ENCODE results near the gene TOLLIP. TPM values are rescaled to one million over a fixed set of nuclear protein-coding genes. Genes with fewer than 3 reads are reported as not detected.

The TOLLIP gene
- total RNA-seq, 2 donors from 2014 or later, result 29.6 to 41.0 TPM

DNA sequence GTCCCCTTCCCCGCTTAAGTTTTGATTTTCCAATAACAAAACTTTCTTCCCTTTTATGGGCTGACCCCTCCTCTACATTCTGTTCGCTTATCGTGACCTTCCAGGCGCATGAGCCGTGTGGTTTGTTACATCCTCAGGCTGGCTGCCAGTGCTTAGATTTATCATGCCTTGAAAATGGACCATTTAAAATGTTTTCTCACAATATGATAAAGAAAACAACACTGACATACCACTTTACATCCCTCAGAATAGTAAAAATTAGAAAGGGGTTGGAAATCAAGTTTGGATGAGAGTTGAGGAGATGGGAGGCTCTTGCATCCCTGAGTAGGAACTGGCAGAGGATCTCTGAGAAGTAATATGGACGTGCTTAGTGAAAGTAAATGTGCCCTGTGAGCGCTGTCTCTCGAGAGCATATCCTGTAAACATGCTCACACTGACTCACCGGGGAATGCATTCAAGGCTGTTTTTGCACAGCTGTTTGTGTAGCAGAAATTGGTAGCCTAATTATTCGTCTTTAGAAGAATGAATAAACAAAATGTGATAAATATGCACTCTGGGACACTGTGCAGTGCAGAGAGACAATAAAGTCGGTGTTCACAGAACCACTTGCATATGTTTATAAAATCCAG lies 17.1 kb upstream of the TOLLIP start:
- no peaks in the 10 kb centered on the region for H3K27me3 ChIP-seq
- H3K27ac ChIP-seq, result no peak overlapping the region
- no peak overlapping the region for H3K4me3 ChIP-seq
- no peak for DNase-seq (ENCODE audit: low spot score)
- peaks cover 0 to 21% of the 10 kb centered on the region in 2 donors for H3K9me3 ChIP-seq
- no peaks in the 10 kb centered on the region for H3K36me3 ChIP-seq
- H3K4me1 ChIP-seq, result no peaks in the 10 kb centered on the region
- TF ChIP-seq, protein P1, sequence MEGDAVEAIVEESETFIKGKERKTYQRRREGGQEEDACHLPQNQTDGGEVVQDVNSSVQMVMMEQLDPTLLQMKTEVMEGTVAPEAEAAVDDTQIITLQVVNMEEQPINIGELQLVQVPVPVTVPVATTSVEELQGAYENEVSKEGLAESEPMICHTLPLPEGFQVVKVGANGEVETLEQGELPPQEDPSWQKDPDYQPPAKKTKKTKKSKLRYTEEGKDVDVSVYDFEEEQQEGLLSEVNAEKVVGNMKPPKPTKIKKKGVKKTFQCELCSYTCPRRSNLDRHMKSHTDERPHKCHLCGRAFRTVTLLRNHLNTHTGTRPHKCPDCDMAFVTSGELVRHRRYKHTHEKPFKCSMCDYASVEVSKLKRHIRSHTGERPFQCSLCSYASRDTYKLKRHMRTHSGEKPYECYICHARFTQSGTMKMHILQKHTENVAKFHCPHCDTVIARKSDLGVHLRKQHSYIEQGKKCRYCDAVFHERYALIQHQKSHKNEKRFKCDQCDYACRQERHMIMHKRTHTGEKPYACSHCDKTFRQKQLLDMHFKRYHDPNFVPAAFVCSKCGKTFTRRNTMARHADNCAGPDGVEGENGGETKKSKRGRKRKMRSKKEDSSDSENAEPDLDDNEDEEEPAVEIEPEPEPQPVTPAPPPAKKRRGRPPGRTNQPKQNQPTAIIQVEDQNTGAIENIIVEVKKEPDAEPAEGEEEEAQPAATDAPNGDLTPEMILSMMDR (IDR thresholded peaks at IDR 0.05), result no peak

DNA sequence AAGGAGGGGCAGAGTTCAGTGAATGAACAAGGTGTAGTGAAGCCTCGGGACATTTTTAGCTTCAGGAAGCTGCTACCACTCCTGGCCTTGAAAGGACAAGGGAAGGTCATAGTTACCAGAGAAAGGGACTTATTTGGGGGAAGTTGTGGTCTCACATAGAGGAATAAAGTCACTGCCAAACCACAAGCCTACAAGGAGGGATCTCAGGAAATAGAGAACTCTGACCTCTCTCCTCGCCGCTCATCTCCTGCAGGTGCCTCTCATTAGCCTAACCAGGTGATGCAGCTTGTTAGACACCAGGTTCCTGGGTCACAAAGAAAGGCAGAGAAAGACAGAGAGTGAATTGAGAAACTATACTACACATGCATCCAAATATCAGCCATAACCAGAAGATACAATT lies 14.3 kb upstream of the TOLLIP start:
- TF ChIP-seq, protein P1 (IDR thresholded peaks at IDR 0.05), result no peak
- no peaks in the 10 kb centered on the region for H3K27me3 ChIP-seq
- H3K27ac ChIP-seq, result no peak overlapping the region
- H3K4me1 ChIP-seq, result no peaks in the 10 kb centered on the region
- H3K36me3 ChIP-seq, result no peaks in the 10 kb centered on the region
- no peak overlapping the region for H3K4me3 ChIP-seq
- peaks cover 0 to 21% of the 10 kb centered on the region in 2 donors for H3K9me3 ChIP-seq
- no peak for DNase-seq (ENCODE audit: low spot score)

DNA sequence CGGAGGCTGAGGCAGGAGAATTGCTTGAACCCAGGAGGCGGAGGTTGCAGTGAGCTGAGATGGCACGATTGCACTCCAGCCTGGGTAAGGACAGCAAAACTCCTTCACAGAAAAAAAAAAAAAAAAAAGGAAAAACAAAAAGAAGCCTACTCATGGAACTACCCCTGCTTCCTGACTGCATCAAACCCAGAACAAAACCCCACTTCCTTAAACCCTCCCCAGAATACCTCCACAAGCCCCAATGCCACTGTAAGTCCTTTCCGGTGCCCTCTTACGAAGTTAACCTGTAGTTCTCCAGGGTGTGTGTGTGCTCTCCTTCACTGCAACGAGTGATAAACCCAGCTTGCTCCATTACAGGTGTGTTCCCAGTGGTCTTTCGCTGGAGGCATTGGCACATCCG lies 8.6 kb upstream of the TOLLIP start:
- H3K4me3 ChIP-seq, result no peak overlapping the region
- no peak for DNase-seq (ENCODE audit: low spot score)
- H3K9me3 ChIP-seq, result no peaks in the 10 kb centered on the region
- TF ChIP-seq, protein P1 (IDR thresholded peaks at IDR 0.05), result no peak
- no peak overlapping the region for H3K27ac ChIP-seq
- no peaks in the 10 kb centered on the region for H3K36me3 ChIP-seq
- no peaks in the 10 kb centered on the region for H3K27me3 ChIP-seq
- no peaks in the 10 kb centered on the region for H3K4me1 ChIP-seq

DNA sequence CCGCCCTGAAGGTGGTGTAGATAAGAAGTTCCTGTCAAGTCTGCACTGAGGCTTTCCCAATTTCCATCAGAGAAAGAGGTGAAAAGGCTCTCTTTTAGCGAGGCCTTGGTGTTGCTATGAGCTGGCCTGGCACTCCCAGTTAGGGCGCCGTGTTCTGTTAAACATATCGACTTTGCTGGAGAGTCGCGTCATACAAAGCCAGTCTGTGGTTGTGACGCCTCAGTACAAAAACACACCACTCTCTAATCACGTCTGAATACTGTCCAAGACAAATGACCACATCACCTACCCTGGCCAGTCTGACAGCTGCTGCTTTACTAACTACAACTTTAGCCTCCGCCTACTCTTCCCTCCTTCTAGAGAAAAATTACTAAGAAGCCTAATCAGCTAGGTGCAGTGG lies 8.0 kb upstream of the TOLLIP start:
- H3K9me3 ChIP-seq, result no peaks in the 10 kb centered on the region
- H3K27ac ChIP-seq, result no peak overlapping the region
- no peak overlapping the region for H3K4me3 ChIP-seq
- DNase-seq (ENCODE audit: low spot score), result no peak
- no peaks in the 10 kb centered on the region for H3K36me3 ChIP-seq
- no peaks in the 10 kb centered on the region for H3K4me1 ChIP-seq
- no peaks in the 10 kb centered on the region for H3K27me3 ChIP-seq
- TF ChIP-seq, protein P1 (IDR thresholded peaks at IDR 0.05), result no peak

DNA sequence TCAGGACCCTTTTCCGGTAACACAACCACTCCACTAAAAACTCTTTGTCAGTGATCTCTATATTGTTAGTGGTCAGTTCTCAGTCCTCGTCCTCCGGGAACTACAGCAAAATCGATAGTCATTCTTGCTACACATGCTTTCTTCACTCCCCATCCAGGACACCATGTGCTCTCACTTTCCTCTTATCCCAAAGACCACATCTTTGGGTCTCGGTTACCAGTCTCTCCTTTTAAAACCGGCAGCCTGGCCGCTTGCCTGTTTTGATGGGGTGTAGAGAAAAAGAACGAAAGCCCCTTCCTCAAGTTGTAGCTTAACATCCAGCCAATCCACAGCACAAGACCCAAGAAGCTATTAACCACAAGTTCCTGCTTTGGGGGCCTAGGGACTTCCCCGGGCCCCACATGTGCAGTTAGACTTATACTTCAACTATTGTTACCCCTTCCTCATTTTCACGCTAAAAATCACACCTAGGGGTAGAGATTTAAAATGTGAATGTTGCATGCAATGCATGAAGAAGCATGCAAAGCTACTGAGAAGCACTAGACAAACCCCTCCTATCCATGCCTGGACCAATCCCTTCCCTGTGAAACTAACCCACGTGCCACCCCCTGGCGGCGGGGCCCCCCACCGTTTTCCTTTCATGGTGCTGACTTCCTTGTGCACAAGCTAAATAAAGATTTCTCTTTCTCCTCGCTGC lies 1.5 kb upstream of the TOLLIP start:
- no peak for DNase-seq (ENCODE audit: low spot score)
- Histone ChIP-seq H3K27ac (peak overlapping the region in 1 of 2 donors; percentile 96), H3K27me3 (no peaks in the 10 kb centered on the region), H3K36me3 (no peaks in the 10 kb centered on the region), H3K9me3 (peaks cover 0 to 9% of the 10 kb centered on the region in 2 donors), H3K4me3 (no peak overlapping the region), H3K4me1 (peaks cover 0 to 40% of the 10 kb centered on the region in 2 donors)
- TF ChIP-seq, protein P1 (IDR thresholded peaks at IDR 0.05), result no peak
